HepG2 (cell line): ENCODE results near the gene APLF. TPM values are rescaled to one million over a fixed set of nuclear protein-coding genes. Genes with fewer than 3 reads are reported as not detected.

Source experiments
- ATAC-seq: fragments of 200-7000 bp; cut with Tn5 transposase; 3 replicates; pipeline ENCODE4 v1.9.1; 2020; ENCODE audit warnings: mild to moderate bottlenecking, moderate library complexity
- BruUV-seq: library from RNA; stranded (reverse); fragments of 400-500 nt; replicated peaks from 2 replicates; lab custom pipeline; 2021; lab: Mats Ljungman, UMichigan
- CTCF ChIA-PET: fragments of 300-600 bp; formaldehyde crosslinking; extraction: SDS; loops from one replicate; lab custom pipeline; 2021; ENCODE audit warnings: low total read pairs, inconsistent platforms, low intra/inter-chr PET ratio; lab: Yijun Ruan, JAX
- POLR2A ChIA-PET: fragments of 350-600 bp; sonication (Branson Sonifier 250); formaldehyde crosslinking; loops from one replicate; lab custom pipeline; 2020; ENCODE audit warnings: antibody characterized with exemption, inconsistent platforms; lab: Yijun Ruan, JAX
- DNase-seq: peaks from one replicate; pipeline ENCODE4 v3.0.0-alpha.2; 2015; ENCODE audit warnings: low spot score
- FAIRE-seq: peaks from 3 replicates; lab custom pipeline; 2011; peaks lifted over from hg19 to GRCh38; lab: Jason Lieb, UNC
- H2AFZ ChIP-seq: one replicate; pipeline ENCODE4 v1.6.1; 2011; ENCODE audit warnings: low read length, inconsistent platforms
- H3K27ac ChIP-seq: fragments of 300-600 bp; 3 replicates; pipeline ENCODE4 v1.8.0; 2011; ENCODE audit warnings: mixed run types, mild to moderate bottlenecking, mixed read lengths, low read length, inconsistent platforms; ENCODE audit not compliant: insufficient read depth; ENCODE audit errors: extremely low read length
- H3K27me3 ChIP-seq, 2 experiments: fragments of 200-600 bp in 1 of 2; 2 replicates in 1 of 2; 3 replicates in 1 of 2; pipeline versions ENCODE4 v1.6.0 to v1.8.0; 2011; ENCODE audit warnings: low read length in 2 of 2, mild to moderate bottlenecking in 2 of 2, moderate library complexity in 2 of 2, inconsistent platforms in 1 of 2; ENCODE audit not compliant: insufficient read depth in 2 of 2, control insufficient read depth in 1 of 2
- H3K36me3 ChIP-seq, 2 experiments: fragments of 200-600 bp in 1 of 2; replicated peaks in 1 of 2; 2 replicates in 1 of 2; 3 replicates in 1 of 2; pipeline versions ENCODE4 v1.5.1 to v1.8.0; 2011; ENCODE audit warnings: low read length in 2 of 2, inconsistent platforms in 1 of 2; ENCODE audit not compliant: insufficient read depth in 2 of 2, control insufficient read depth in 1 of 2
- H3K4me1 ChIP-seq: 2 replicates; pipeline ENCODE4 v1.5.1; 2012; ENCODE audit warnings: low read length, inconsistent platforms; ENCODE audit not compliant: insufficient read depth
- H3K4me2 ChIP-seq: 2 replicates; pipeline ENCODE4 v1.6.0; 2011; ENCODE audit warnings: low read depth, low read length, inconsistent platforms
- H3K4me3 ChIP-seq, 3 experiments: fragments of 200-600 bp in 1 of 3; sonication (generic), shearing (Covaris generic) in 1 of 3; replicated peaks in 1 of 3; 2 replicates each; pipeline ENCODE4 v1.5.1; 2011 to 2016; ENCODE audit warnings: low read length in 3 of 3, inconsistent platforms in 2 of 3, low read depth in 2 of 3, mild to moderate bottlenecking in 2 of 3, control low read depth in 1 of 3, mixed read lengths in 1 of 3; ENCODE audit not compliant: insufficient read depth in 1 of 3
- H3K79me2 ChIP-seq: one replicate; pipeline ENCODE4 v1.6.1; 2011; ENCODE audit warnings: low read length, inconsistent platforms; ENCODE audit not compliant: insufficient read depth
- H3K9ac ChIP-seq: 2 replicates; pipeline ENCODE4 v1.6.0; 2011; ENCODE audit warnings: mild to moderate bottlenecking, low read depth, low read length, inconsistent platforms; ENCODE audit not compliant: insufficient read depth
- H3K9me3 ChIP-seq: 2 replicates; pipeline ENCODE4 v1.5.1; 2012; ENCODE audit warnings: mild to moderate bottlenecking, low read length
- H4K20me1 ChIP-seq: 2 replicates; pipeline ENCODE4 v1.6.0; 2011; ENCODE audit warnings: inconsistent platforms, mild to moderate bottlenecking, low read length, moderate library complexity; ENCODE audit not compliant: insufficient read depth
- HNRNPUL1 ChIP-seq: fragments of 200-400 bp; formaldehyde crosslinking; IDR thresholded peaks from 2 replicates; pipeline ENCODE4 v1.6.1; 2017; ENCODE audit warnings: low read depth, mild to moderate bottlenecking, low read length, moderate library complexity
- NR2C2 ChIP-seq: sonication (generic); formaldehyde crosslinking; IDR thresholded peaks from 2 replicates; pipeline ENCODE4 v1.4.0; 2020; ENCODE audit warnings: missing genetic modification reagents, mild to moderate bottlenecking, moderate library complexity, borderline replicate concordance
- NR2F2 ChIP-seq: IDR thresholded peaks from 2 replicates; pipeline ENCODE4 v1.6.1; 2012; ENCODE audit warnings: low read depth, inconsistent platforms, borderline replicate concordance
- PREB ChIP-seq: sonication (generic); formaldehyde crosslinking; IDR thresholded peaks from 2 replicates; pipeline ENCODE4 v1.4.0; 2020; ENCODE audit warnings: missing genetic modification reagents
- TGIF2 ChIP-seq: IDR thresholded peaks from 2 replicates; pipeline ENCODE4 v1.6.1; 2016; ENCODE audit warnings: control low read depth, missing compliant biosample characterization
- TP53 ChIP-seq: sonication (generic); formaldehyde crosslinking; conservative IDR thresholded peaks from 2 replicates; pipeline ENCODE4 v1.4.0; 2020; ENCODE audit warnings: missing genetic modification reagents
- ZBTB3 ChIP-seq: sonication (generic); formaldehyde crosslinking; IDR thresholded peaks from 2 replicates; pipeline ENCODE4 v1.4.0; 2020; ENCODE audit warnings: low read depth, mild to moderate bottlenecking, moderate library complexity, missing genetic modification reagents, borderline replicate concordance
- ZEB1 ChIP-seq: IDR thresholded peaks from 2 replicates; pipeline ENCODE4 v1.6.1; 2012; ENCODE audit warnings: mild to moderate bottlenecking, low read depth, inconsistent platforms; ENCODE audit not compliant: insufficient replicate concordance
- ZFP90 ChIP-seq: sonication (generic); formaldehyde crosslinking; IDR thresholded peaks from 2 replicates; pipeline ENCODE4 v1.8.0; 2022; ENCODE audit warnings: missing genetic modification reagents, mild to moderate bottlenecking, inconsistent platforms, borderline replicate concordance
- ZNF451 ChIP-seq: sonication (generic); formaldehyde crosslinking; IDR thresholded peaks from 2 replicates; pipeline ENCODE4 v1.5.0; 2020; ENCODE audit warnings: mild to moderate bottlenecking, missing genetic modification reagents
- ZSCAN9 ChIP-seq: IDR thresholded peaks from 2 replicates; pipeline ENCODE4 v1.6.1; 2016; ENCODE audit warnings: borderline replicate concordance
- WGBS: methylation state at CpG from one replicate; pipeline ENCODE4 v1.1.6; 2017; ENCODE audit warnings: low lambda C conversion rate; 5-methylcytosine and 5-hydroxymethylcytosine counted together
- in situ Hi-C: cut with HindIII; loops from 2 replicates; pipeline ENCODE4 v1.10.0; 2017; ENCODE audit warnings: low pct_unique_long_range_greater_than_20kb; ENCODE audit not compliant: extremely low pct_ligation_motif_present
- intact Hi-C: fragments of 100-400 bp; cut with micrococcal nuclease; formaldehyde crosslinking; loops from one replicate; pipeline ENCODE4 v1.10.0; 2022; ENCODE audit not compliant: unreplicated experiment
- polyA plus RNA-seq, 8 experiments: library from polyadenylated mRNA; depleted of rRNA in 3 of 8; stranded (reverse) in 7 of 8; unstranded in 1 of 8; fragments of >200 nt; fragmentation: Illumina TruSeq in 4 of 8; extraction: Trizol in 4 of 8; gene quantifications; 2 replicates each; pipeline versions ENCODE4 v1.2.1 to v1.2.3, GENCODE V29; 2011 to 2016; ENCODE audit warnings: low read depth in 4 of 8, missing spikeins in 1 of 8, mixed read lengths in 1 of 8; ENCODE audit not compliant: insufficient read depth in 1 of 8
- total RNA-seq, 5 experiments: library from RNA; depleted of rRNA; stranded (reverse); fragments of >200 nt; fragmentation: Illumina TruSeq; extraction: Trizol; gene quantifications; 2 replicates each; pipeline ENCODE4 v1.2.3, GENCODE V29; 2016; ENCODE audit warnings: low read depth in 1 of 5
- TF ChIP-seq, protein P1 (sequence below): sonication (generic); formaldehyde crosslinking; IDR thresholded peaks from 2 replicates; pipeline ENCODE4 v1.4.0; 2020; ENCODE audit warnings: missing genetic modification reagents, borderline replicate concordance

Gene APLF
- total and polyA plus RNA-seq, 2 of the 13 experiments (the other 11 are each of a cell fraction or from before 2014, with no cell fraction given): 0.45 to 2.2 TPM

DNA sequence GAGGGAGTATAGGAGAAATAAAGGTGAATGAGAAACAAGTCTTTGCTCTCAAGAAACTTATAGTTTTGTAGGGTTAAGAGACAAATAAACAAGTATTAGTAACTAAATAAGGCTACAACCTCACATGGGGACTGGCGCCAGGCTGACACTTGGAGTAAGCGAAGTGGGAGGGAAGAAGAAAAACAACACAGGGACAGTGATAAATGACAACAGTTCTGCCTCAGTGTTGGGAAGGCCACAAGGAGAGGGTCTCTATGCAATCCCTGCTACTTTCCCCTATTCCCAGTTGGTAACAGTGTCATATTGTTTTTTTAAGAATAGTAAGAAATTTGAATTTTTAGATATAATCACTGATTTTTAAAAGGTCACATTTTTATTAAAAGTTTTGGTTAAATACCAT lies 4.0 kb downstream of the APLF start:
- Histone ChIP-seq H2AFZ (no peak overlapping the region), H3K9me3 (no peaks in the 10 kb centered on the region), H3K4me2 (no peak overlapping the region), H3K27me3 (no peaks in the 10 kb centered on the region; a peak in 1 of 5 replicates), H3K4me1 (peaks cover 20% of the 10 kb centered on the region), H3K4me3 (no peak overlapping the region), H3K9ac (no peak overlapping the region), H4K20me1 (no peaks in the 10 kb centered on the region), H3K27ac (no peak overlapping the region), H3K79me2 (no peaks in the 10 kb centered on the region), H3K36me3 (no peaks in the 10 kb centered on the region)
- in situ Hi-C loops: no loop called here
- DNase-seq: no peak
- BruUV-seq: no TSS peak
- ChIA-PET CTCF (no interaction called here), POLR2A (no interaction called here)
- 98% methylated on average over 2 of the region's 2 CpGs for whole genome bisulfite sequencing
- no peak for FAIRE-seq
- ATAC-seq: no peak
- TF ChIP-seq ZFP90 (CRISPR knock-in tag) (no peak), ZBTB3 (CRISPR knock-in tag) (no peak), ZSCAN9 (CRISPR knock-in tag) (no peak), ZNF451 (no peak), HNRNPUL1 (no peak), PREB (CRISPR knock-in tag) (no peak), NR2F2 (no peak), ZEB1 (no peak), NR2C2 (CRISPR knock-in tag) (no peak), TP53 (CRISPR knock-in tag) (no peak), TGIF2 (CRISPR knock-in tag) (no peak)
- TF ChIP-seq, protein P1, sequence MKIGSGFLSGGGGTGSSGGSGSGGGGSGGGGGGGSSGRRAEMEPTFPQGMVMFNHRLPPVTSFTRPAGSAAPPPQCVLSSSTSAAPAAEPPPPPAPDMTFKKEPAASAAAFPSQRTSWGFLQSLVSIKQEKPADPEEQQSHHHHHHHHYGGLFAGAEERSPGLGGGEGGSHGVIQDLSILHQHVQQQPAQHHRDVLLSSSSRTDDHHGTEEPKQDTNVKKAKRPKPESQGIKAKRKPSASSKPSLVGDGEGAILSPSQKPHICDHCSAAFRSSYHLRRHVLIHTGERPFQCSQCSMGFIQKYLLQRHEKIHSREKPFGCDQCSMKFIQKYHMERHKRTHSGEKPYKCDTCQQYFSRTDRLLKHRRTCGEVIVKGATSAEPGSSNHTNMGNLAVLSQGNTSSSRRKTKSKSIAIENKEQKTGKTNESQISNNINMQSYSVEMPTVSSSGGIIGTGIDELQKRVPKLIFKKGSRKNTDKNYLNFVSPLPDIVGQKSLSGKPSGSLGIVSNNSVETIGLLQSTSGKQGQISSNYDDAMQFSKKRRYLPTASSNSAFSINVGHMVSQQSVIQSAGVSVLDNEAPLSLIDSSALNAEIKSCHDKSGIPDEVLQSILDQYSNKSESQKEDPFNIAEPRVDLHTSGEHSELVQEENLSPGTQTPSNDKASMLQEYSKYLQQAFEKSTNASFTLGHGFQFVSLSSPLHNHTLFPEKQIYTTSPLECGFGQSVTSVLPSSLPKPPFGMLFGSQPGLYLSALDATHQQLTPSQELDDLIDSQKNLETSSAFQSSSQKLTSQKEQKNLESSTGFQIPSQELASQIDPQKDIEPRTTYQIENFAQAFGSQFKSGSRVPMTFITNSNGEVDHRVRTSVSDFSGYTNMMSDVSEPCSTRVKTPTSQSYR (CRISPR knock-in tag): no peak
- intact Hi-C loops: no loop called here
